ENCODE measurements around the gene MED29.

Gene MED29, protein sequence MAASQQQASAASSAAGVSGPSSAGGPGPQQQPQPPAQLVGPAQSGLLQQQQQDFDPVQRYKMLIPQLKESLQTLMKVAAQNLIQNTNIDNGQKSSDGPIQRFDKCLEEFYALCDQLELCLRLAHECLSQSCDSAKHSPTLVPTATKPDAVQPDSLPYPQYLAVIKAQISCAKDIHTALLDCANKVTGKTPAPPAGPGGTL

DNA sequence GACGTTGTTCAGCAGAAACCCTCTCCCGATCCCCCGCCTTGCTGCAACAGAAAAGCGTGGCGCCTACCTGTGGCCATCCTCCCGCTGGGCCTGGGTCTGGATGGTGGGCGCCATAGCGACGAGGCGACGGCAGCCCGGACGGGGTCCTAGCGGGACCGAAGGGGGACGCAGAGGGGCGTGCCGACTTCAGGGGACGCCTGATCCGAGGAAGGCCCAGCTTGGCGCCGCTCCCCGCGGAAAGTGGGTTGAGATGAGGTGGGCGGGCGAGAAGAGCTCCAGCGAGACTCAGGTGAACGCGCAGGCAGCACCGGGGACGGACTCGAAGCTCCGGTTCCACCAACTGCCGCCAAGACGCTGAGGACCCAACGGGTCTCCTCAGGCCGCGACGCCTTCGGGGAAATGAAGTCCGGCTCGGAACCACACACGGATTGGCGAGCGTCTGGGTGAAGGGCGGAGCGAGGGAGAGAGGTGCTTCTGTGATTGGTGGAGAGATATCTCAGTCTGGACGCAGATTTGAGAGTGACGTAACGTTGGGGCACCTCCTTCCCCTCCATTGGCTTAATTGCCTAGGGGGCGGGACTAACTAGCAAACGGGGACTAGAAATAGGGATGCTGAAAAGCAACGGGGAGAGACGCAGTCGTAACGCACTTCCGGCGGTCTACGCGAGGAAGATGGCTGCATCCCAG, at the start of gene MED29, which contains the start of gene PAF1:
Gene MED29 (plus strand): TSS at position 628 of the 687 bp plus-strand sequence. CDS start 45 bp downstream, at position 673.
Gene PAF1 (minus strand): TSS at position 356 of the 687 bp plus-strand sequence. CDS start 242 bp downstream, at position 114.
- in situ Hi-C loops (cut with MboI; ENCODE audit: low sequenced_read_pairs, unreplicated experiment), result no loop called here
- DNase-seq (ENCODE audit: low spot score), result peak; percentile 99
- no peak for TF ChIP-seq CTCF (IDR thresholded peaks at IDR 0.05; ENCODE audit: borderline replicate concordance, control extremely low read depth, extremely low read depth, insufficient read depth, missing control alignments)

DNA sequence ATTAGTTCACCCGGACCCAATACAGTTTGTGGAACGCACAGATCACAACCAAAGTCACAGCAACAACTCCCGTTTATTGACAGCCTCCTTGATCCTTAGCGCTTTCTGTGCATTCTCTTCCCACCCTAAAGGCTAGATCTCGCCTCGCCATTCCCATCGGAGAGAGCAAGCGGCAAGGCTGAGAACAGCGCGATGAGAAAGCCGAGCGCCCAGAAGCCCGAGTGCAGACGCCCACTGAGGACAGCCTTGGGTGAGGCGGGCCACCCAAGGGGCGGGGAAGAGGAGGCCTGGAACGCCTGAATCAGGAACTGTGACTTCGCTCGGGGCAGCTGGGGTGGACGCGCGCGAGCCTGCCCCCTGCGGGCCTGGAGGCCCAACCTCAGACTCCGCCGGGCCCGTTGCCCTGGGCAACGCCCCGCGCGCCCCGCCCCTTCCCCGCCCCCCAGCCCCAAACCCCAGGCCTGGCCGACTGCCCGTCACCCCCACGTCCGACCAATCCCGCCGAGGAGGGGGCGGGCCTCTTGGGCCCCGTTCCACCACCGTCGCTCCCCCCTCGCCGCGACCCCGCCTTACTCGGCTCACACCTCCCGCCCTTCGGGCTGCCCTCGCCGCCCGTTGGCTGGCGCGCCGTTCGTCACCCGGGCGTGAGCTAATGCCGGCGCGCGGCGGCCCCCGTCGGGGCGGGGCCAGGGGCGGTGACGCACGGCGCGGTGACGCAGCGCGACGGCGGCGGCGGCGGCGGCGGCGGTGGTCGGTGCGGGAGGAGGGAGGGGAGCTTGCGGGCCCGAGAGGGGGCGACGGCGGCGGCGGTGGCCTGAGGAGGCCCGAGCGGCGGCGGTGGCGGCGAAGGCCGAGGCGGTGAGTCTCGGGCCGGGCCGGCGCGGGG, 49.2 kb upstream of the MED29 start, which contains the start of gene SAMD4B:
Gene SAMD4B (plus strand): TSS at position 703 of the 886 bp plus-strand sequence. CDS start 14,473 bp downstream, outside the sequence.
- peak; percentile 81 for TF ChIP-seq CTCF (IDR thresholded peaks at IDR 0.05; ENCODE audit: borderline replicate concordance, control extremely low read depth, extremely low read depth, insufficient read depth, missing control alignments)
- in situ Hi-C loops (cut with MboI; ENCODE audit: low sequenced_read_pairs, unreplicated experiment), result no loop called here
- DNase-seq (ENCODE audit: low spot score), result peak; percentile 99

DNA sequence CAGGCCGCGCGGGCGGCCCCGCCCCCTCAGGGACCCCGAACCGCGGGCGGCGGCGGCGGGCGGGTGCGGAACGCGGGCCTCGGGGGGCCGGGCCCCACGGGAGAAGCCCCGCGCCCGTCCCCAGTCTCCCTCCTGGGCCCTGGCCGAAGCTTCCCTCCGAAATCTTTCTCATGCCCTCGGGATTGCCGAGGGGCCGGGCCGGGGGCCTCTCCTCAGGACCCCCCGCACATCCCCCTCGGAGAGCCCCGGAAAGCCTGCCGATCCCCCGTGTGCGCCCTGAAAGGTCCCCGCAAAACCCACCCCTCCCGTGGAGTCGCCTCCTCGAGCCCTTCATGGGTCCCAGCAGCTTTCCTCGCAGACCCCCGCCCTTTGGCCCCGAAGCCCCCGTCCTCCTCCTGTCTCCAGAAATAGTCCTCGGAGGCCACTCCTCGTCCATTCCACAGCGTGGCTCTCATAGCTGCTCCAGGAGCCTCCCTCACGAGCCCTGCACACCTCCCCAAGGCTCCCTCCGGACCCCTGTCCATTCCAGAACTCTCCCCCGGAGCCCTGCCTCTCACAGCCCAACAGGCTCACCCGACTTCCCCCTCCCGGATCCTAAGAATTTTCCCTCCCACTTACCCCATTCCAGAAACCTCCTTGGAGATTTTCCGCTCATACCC, 48.4 kb upstream of the MED29 start:
- in situ Hi-C loops (cut with MboI; ENCODE audit: low sequenced_read_pairs, unreplicated experiment), result no loop called here
- DNase-seq (ENCODE audit: low spot score), result no peak
- no peak for TF ChIP-seq CTCF (IDR thresholded peaks at IDR 0.05; ENCODE audit: borderline replicate concordance, control extremely low read depth, extremely low read depth, insufficient read depth, missing control alignments)

- no peak for DNase-seq (ENCODE audit: low spot score)
- in situ Hi-C loops (cut with MboI; ENCODE audit: low sequenced_read_pairs, unreplicated experiment), result no loop called here
- no peak for TF ChIP-seq CTCF (IDR thresholded peaks at IDR 0.05; ENCODE audit: borderline replicate concordance, control extremely low read depth, extremely low read depth, insufficient read depth, missing control alignments)
Measured at GRCh38 chr19:39345956-39346355, 45.2 kb upstream of the MED29 start.

DNA sequence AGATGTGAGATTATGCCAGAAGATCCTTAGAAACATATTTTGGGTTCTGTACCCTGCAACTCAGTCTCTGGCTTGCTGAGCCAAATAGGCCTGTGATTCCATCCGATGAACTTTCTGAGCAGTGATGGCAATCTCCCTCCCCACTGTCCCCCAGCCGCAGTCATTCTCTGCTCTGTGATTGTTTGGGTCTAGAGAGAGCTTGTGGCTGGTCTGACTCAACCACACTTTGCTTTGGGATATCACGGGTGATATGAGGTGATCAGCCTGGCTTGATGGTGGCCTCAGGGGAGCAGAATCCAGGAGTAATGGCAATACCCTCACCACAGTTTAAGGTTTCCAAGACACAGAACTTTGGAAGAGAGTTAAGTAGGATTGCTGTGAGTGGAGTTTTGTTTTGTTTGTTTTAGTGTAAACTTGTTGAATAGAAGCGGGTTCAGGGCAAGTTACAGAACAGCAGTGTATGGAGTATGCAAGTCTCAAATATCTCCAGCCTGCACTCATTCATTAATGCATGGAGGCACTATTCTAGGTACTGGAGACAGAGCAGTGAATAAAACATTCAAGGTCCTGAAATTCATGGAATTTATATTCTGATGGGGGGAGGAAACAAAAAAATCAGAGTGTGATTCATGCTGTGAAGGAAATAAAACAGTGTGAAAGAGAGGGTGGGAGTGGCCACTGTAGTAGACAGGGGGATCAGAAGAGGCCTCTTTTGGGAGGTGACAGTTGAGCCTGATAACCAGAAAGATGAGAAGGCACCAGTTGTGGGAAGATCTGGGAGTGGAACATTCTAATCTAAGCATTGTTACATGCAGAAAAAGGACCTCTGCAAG, 43.6 kb upstream of the MED29 start:
- no peak for TF ChIP-seq CTCF (IDR thresholded peaks at IDR 0.05; ENCODE audit: borderline replicate concordance, control extremely low read depth, extremely low read depth, insufficient read depth, missing control alignments)
- no peak for DNase-seq (ENCODE audit: low spot score)
- in situ Hi-C loops (cut with MboI; ENCODE audit: low sequenced_read_pairs, unreplicated experiment), result no loop called here

Data from GM13976 (cell line).